ENCODE measurements around the gene ST6GALNAC1.

ST6GALNAC1 gene, protein sequence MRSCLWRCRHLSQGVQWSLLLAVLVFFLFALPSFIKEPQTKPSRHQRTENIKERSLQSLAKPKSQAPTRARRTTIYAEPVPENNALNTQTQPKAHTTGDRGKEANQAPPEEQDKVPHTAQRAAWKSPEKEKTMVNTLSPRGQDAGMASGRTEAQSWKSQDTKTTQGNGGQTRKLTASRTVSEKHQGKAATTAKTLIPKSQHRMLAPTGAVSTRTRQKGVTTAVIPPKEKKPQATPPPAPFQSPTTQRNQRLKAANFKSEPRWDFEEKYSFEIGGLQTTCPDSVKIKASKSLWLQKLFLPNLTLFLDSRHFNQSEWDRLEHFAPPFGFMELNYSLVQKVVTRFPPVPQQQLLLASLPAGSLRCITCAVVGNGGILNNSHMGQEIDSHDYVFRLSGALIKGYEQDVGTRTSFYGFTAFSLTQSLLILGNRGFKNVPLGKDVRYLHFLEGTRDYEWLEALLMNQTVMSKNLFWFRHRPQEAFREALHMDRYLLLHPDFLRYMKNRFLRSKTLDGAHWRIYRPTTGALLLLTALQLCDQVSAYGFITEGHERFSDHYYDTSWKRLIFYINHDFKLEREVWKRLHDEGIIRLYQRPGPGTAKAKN

DNA sequence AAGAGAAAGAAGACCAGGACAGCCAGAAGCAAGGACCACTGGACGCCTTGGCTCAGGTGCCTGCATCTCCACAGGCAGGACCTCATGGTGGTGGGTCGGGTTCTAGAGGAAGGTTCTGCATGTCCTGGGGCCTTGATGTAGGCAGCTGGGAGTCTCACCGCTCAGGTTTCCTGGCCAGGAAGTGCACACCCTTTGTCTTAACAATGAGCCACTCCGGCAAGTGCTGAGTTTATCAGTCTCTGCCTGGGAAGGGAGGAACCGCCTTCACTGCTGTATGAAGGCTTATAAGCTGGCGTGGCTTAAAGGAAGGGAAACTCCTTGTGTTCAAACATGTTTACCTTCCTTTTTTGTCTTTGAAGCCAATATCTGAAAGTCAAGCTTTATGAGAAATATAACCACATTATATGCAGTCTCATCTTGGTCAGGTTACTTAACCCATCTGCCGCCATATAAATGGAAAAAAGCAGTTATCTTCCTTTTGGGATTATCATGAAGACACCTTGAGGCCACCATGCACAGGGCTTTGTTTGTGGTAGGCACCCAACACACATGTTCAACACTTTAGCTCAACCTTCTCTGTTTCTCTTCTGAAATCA, at the start of gene ST6GALNAC1:
ST6GALNAC1 (minus strand) TSS at position 205 of the 596 bp plus-strand sequence; CDS start at position 86, 119 bp downstream.
- in situ Hi-C loops (cut with MboI; ENCODE audit: low sequenced_read_pairs): no loop called here

- in situ Hi-C loops (cut with MboI; ENCODE audit: low sequenced_read_pairs): no loop called here
Measured at GRCh38 chr17:76691379-76692191, 48.0 kb upstream of the ST6GALNAC1 start.

GRCh38 chr17:76690596-76691280, 47.2 kb upstream of the ST6GALNAC1 start:
- in situ Hi-C loops (cut with MboI; ENCODE audit: low sequenced_read_pairs): no loop called here

DNA sequence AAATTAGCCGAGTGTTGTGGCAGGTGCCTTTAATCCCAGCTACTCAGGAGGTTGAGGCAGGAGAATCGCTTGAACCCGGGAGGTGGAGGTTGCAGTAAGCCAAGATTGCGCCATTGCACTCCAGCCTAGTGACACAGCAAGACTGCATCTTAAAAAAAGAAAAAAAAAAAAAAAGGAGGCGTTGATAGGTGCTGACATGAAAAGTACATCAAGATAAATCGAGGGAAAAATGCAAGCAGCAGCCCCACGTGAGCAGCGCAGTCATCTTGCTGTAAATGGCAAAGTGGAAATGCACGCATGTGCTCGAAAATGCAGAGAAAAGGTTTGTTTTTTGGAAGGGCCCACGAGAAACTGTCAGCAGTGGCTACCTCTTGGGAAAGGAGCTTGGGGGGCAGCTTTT, 46.3 kb upstream of the ST6GALNAC1 start:
- in situ Hi-C loops (cut with MboI; ENCODE audit: low sequenced_read_pairs): no loop called here

GRCh38 chr17:76688165-76688622, 44.6 kb upstream of the ST6GALNAC1 start:
- in situ Hi-C loops (cut with MboI; ENCODE audit: low sequenced_read_pairs): no loop called here

- in situ Hi-C loops (cut with MboI; ENCODE audit: low sequenced_read_pairs): no loop called here
Measured at GRCh38 chr17:76687298-76688164, 44.0 kb upstream of the ST6GALNAC1 start.

DNA sequence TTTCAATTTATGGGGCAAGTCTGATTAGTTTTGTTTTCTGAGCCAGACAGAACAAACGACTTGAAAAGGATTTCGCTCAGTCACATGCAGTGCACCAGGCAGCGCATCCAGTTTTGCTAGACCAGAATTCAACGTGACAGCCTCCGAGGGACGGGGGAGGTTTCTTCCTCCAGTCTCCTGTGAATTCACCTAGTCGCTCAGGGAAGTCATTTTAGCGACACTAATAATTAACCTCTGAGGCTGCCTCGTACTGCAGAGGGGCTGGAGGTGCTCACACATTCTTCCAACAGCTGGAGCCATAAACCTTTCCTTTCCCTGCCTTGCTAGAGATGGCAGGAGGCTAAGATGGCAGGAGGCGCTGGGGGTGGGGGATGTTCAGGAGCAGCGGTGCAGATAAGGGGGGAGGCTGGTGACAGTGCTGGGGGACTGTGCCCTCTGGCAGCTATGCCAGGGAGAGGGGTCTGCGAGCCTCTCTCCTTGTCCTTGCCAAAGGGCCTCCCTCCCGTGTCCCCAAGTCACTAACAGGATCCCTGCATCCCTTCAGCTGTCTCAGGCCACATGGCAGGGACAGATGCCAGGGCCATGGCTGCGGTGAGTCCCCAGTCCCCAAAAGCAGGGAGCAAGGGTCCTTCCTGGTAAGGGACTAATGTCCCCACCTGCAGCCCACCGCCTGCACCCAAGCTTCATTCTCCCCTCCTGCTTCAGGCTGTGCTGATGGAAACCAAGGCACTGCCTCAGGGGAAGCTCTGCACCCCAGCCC, 43.2 kb upstream of the ST6GALNAC1 start:
- in situ Hi-C loops (cut with MboI; ENCODE audit: low sequenced_read_pairs): no loop called here

DNA sequence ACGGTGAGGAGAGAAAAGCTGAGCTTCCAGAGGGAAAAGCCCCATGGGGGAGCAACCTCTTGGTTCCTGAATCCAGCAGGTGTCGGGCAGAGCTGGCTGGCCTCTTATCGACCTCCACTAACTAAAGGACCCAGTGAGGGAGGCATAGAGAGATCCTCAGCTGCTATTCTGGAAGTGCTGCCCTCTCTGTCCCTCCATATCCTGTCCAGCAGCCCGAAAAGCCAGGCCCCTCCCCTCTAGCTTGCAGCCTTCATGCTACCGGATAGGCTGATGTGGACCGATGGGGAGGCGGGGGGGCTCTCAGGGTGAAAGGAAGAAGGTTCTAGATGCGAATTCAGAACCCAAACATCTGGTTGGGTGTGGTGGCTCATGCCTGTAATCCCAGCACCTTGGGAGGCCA, 42.3 kb upstream of the ST6GALNAC1 start:
- in situ Hi-C loops (cut with MboI; ENCODE audit: low sequenced_read_pairs): no loop called here

DNA sequence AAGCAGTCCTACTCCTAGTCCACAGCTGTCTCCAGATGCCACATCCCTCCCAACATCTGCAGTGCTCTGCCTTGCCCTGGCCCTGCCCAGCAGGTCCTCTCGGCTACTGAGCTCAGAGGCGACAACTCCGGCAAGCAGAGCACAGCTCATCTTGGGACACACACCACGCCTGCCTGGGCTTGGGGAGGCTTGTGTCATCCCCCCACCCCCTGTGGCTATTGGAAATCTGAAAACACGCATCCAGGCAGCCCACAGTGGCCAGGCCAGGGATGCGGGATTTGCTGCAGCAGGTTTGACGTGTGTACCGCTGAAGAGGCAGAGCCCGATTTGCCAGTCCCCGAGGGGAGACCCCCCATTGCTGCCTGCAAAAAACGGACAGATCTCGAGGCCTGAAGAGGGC, 41.8 kb upstream of the ST6GALNAC1 start:
- in situ Hi-C loops (cut with MboI; ENCODE audit: low sequenced_read_pairs): no loop called here

- in situ Hi-C loops (cut with MboI; ENCODE audit: low sequenced_read_pairs): no loop called here
Measured at GRCh38 chr17:76684756-76685155, 41.2 kb upstream of the ST6GALNAC1 start.

DNA sequence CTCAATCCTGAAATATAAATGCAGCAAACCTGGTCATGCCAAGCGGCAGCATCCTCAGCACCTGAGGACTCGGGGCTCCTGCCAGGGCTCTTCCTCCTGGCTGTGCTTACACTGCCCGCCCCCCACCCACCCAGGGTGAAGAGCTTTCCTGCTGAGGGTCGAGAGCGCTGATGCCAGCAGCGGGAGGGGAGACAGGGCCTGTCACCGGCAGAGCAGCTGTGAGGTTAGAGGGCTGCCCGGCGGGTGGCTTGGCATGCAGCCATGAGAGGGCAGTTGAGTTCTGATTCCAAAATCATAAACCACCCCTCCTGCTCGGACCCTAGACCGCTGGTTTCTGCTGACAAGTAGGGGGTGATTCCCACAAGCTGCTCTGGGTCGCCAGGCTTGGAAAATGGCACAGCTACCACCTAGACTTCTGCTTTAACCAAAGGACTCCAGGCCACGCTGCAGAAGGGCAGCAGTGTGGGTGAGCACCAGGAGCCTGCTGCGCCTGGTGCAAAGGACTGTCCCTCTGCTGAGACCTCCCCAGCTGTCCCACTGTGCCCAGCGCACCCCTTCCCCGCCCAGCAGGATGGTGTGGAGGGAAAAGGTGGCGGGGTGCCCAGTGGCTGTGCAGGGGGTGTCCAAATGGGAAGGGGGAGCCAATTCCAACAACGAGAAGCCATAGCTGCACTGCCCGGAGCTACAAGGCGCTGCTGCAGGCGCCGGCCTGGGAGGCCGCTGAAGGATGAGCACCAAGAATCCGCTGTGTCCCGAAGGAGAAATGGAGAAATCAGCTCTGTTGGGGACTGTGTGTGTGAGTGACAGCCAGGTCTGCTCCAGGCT, 40.6 kb upstream of the ST6GALNAC1 start:
- in situ Hi-C loops (cut with MboI; ENCODE audit: low sequenced_read_pairs): no loop called here

DNA sequence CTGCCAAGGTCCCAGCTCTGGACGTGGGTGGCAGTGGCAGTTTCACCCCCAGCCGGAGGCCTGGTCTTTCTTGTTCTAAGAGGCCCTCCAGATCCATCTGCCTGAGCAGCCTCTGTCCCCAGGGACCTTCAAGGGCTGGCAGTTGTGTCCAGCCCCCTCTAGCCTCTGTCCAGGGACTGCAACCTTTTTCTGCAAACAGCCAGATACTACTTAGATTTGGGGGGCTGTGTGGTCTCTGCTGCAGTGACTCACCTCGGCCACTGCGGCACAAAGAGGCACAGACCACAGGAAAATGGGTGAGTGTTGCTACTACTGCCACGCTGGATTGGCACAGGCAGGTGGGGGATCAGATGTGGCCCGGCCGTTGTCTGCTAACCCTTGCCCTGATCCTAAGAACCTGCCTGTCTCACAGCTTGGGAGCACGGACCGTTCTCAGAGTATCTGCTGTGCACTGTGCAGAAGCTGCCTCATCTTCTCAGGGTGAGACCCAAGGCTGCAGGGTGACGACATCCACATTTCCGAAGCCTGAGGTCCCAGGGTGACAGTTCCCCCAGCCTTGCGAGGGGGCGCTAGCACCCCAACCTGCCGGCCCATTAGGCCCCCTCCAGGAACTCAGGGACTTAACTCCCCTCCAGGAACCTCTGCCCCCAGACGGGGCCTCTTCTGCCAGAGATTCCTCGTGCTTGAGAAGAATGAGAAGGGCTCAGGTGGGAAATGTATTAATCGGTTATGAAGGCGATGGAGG, 39.6 kb upstream of the ST6GALNAC1 start:
- in situ Hi-C loops (cut with MboI; ENCODE audit: low sequenced_read_pairs): no loop called here

- in situ Hi-C loops (cut with MboI; ENCODE audit: low sequenced_read_pairs): no loop called here
Measured at GRCh38 chr17:76682296-76682695, 38.7 kb upstream of the ST6GALNAC1 start.

DNA sequence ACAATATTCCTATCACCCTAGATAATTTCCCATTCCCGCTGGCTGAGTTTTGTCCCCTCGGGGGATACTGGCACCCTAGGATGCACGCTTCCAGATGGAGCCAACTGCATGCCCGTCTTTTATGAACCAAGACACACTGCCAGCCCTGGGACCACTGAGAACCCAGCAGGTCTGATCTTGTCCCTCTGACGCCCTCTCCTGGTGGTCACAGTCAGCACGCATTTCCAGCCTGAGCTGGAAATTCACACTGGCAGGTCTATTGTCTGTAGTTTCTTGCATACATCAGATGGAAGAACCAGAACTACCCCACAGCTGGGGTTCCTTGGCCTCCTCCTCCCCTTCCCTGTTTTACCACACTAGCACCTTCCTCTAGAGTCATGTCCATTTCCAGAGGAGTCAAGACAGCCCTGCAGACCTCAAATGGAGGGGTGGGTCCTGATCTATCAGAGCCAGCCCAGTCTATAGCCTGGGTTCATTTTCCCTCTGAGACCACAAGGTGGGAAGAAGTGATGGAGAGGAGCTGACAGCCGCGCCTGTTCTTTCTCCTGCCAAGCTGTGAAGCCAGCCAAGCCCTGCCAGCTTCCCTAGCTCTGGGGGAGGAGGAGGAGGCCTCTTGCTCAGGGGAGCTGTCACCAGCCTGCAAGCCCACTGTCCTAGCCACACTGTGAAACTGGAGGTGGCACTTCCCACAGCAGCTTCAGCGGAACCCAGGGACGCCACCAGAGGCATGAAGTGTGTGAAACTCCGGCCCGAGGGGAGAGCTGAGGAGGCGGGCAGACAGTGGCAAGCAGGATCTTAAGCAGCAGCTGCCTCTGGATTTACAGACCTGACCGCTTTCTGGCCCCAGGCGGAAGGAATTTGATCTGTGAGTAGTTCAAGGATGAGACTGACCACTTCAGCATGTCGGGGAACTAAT, 37.9 kb upstream of the ST6GALNAC1 start:
- in situ Hi-C loops (cut with MboI; ENCODE audit: low sequenced_read_pairs): no loop called here

DNA sequence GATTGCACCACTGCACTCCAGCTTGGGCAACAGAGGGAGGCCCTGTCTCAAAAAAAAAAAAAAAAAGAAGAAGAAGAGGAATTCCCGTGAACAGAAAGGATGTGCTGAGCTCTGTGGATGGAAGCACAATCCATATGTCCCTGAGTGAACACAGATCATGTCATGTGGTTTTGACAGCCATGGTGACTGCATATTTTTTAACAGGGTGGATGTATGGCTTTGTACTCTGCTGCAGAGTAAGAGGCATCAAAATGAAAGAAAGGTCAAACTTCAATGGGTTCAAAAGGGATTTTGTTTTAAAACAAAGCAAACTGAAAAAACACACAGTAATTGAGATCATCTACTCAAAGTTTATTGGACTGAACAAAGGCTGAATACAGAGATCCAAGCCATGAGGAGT, 35.7 kb upstream of the ST6GALNAC1 start:
- in situ Hi-C loops (cut with MboI; ENCODE audit: low sequenced_read_pairs): no loop called here

GRCh38 chr17:76678330-76678729, 34.8 kb upstream of the ST6GALNAC1 start:
- in situ Hi-C loops (cut with MboI; ENCODE audit: low sequenced_read_pairs): no loop called here

All from HL-60/S4 treated with retinoic acid at 250 ng/mL for 4 days and 3 days (cell line).